B cell (primary cell): ENCODE measurements around the gene GLDN. TPM values are rescaled to one million over a fixed set of nuclear protein-coding genes. Genes with fewer than 3 reads are reported as not detected.

Experiments used
- ATAC-seq: fragments of 200-7000 bp; cut with Tn5 transposase; one replicate; pipeline ENCODE4 v1.10.0; 2021; ENCODE audit warnings: low read depth, mild to moderate bottlenecking, moderate number of reproducible peaks, moderate library complexity
- CTCF ChIA-PET: fragments of 350-600 bp; sonication (Branson Sonifier 250); formaldehyde crosslinking; loops from one replicate; lab custom pipeline; 2021; ENCODE audit warnings: antibody characterized with exemption, inconsistent platforms; lab: Charles Lee
- POLR2A ChIA-PET: fragments of 350-600 bp; sonication (Branson Sonifier 250); formaldehyde crosslinking; loops from one replicate; lab custom pipeline; 2021; ENCODE audit warnings: antibody characterized with exemption; lab: Charles Lee
- DNase-seq: peaks from one replicate; pipeline ENCODE4 v3.0.0; 2013
- H2AFZ ChIP-seq: 2 replicates; pipeline ENCODE4 v1.6.1; 2012; ENCODE audit warnings: mild to moderate bottlenecking, low read depth, low read length; ENCODE audit not compliant: insufficient read depth, poor library complexity, severe bottlenecking
- H3K27ac ChIP-seq, 2 donors: 1 replicate in 1 of 2; 2 replicates in 1 of 2; pipeline ENCODE4 v1.5.1; 2012 to 2013; ENCODE audit warnings: low read length in 2 of 2, mild to moderate bottlenecking in 2 of 2, moderate library complexity in 1 of 2
- H3K27me3 ChIP-seq, 4 experiments: fragments of 200-600 bp in 1 of 4; sonication (generic) in 1 of 4; replicated peaks in 1 of 4; 1 replicate in 2 of 4; 2 replicates in 2 of 4; pipeline versions ENCODE4 v1.6.1 to v1.7.0; 2013 to 2016; ENCODE audit warnings: low read length in 3 of 4, mild to moderate bottlenecking in 2 of 4, mixed read lengths in 1 of 4, moderate library complexity in 1 of 4; ENCODE audit not compliant: insufficient read depth in 4 of 4, control insufficient read depth in 3 of 4; ENCODE audit errors: control extremely low read depth in 1 of 4
- H3K36me3 ChIP-seq, 2 experiments: replicated peaks in 1 of 2; 1 replicate in 1 of 2; 2 replicates in 1 of 2; pipeline versions ENCODE4 v1.6.1 to v1.7.1; 2013; ENCODE audit warnings: low read length in 1 of 2; ENCODE audit not compliant: insufficient read depth in 2 of 2, control insufficient read depth in 1 of 2; ENCODE audit errors: control extremely low read depth in 1 of 2, extremely low read depth in 1 of 2
- H3K4me1 ChIP-seq, 2 donors: fragments of 200-600 bp in 1 of 2; sonication (generic) in 1 of 2; 1 replicate in 1 of 2; 2 replicates in 1 of 2; pipeline versions ENCODE4 v1.5.1 to v1.6.1; 2013 to 2017; ENCODE audit warnings: low read length in 2 of 2; ENCODE audit not compliant: control insufficient read depth in 2 of 2, insufficient read depth in 2 of 2
- H3K4me2 ChIP-seq: replicated peaks from 2 replicates; pipeline ENCODE3; 2012; ENCODE audit warnings: mild to moderate bottlenecking, low read depth, low read length; ENCODE audit not compliant: poor library complexity, severe bottlenecking
- H3K4me3 ChIP-seq, 5 experiments: fragments of 200-600 bp in 1 of 5; sonication (generic) in 1 of 5; 1 replicate in 3 of 5; 2 replicates in 2 of 5; pipeline versions ENCODE4 v1.5.1 to v1.7.0; 2011 to 2016; ENCODE audit warnings: low read length in 4 of 5, mild to moderate bottlenecking in 4 of 5, low read depth in 2 of 5, control low read depth in 1 of 5, moderate library complexity in 1 of 5; ENCODE audit not compliant: insufficient read depth in 1 of 5; ENCODE audit errors: control extremely low read depth in 1 of 5, extremely low read depth in 1 of 5
- H3K79me2 ChIP-seq: fragments of 200-600 bp; sonication (generic); one replicate; pipeline ENCODE4 v1.6.0; 2016; ENCODE audit warnings: low read length; ENCODE audit not compliant: control insufficient read depth, insufficient read depth
- H3K9ac ChIP-seq: fragments of 200-600 bp; sonication (generic); 2 replicates; pipeline ENCODE4 v1.6.1; 2017; ENCODE audit warnings: mild to moderate bottlenecking, low read length, moderate library complexity
- H3K9me3 ChIP-seq, 3 donors: one replicate each; pipeline versions ENCODE4 v1.6.1 to v1.7.1; 2013; ENCODE audit warnings: low read length in 2 of 3; ENCODE audit not compliant: control insufficient read depth in 2 of 3, insufficient read depth in 1 of 3; ENCODE audit errors: control extremely low read depth in 1 of 3
- H4K20me1 ChIP-seq: 2 replicates; pipeline ENCODE4 v1.6.0; 2012; ENCODE audit warnings: mild to moderate bottlenecking, low read length; ENCODE audit not compliant: insufficient read depth, control insufficient read depth, poor library complexity, severe bottlenecking
- H3K27ac Mint-ChIP-seq: one replicate; pipeline ENCODE4 v1.8.0; 2021; ENCODE audit warnings: mixed read lengths
- H3K27me3 Mint-ChIP-seq: one replicate; pipeline ENCODE4 v1.8.0; 2021; ENCODE audit warnings: mixed read lengths
- H3K4me1 Mint-ChIP-seq: one replicate; pipeline ENCODE4 v1.8.0; 2021; ENCODE audit warnings: mixed read lengths
- H3K4me3 Mint-ChIP-seq: one replicate; pipeline ENCODE4 v1.8.0; 2021; ENCODE audit warnings: mixed read lengths
- H3K9me3 Mint-ChIP-seq: one replicate; pipeline ENCODE4 v1.8.0; 2022; ENCODE audit warnings: mixed read lengths; ENCODE audit not compliant: insufficient read depth
- EZH2 ChIP-seq: IDR thresholded peaks from 2 replicates; pipeline ENCODE4 v1.6.1; 2012; ENCODE audit warnings: borderline replicate concordance, low read depth, mild to moderate bottlenecking, moderate library complexity, low read length; ENCODE audit not compliant: insufficient read depth, poor library complexity, severe bottlenecking
- WGBS: methylation state at CpG from one replicate; pipeline ENCODE4 v1.1.5; 2013; ENCODE audit warnings: missing lambda C conversion rate; ENCODE audit not compliant: insufficient coverage; 5-methylcytosine and 5-hydroxymethylcytosine counted together
- intact Hi-C: fragments of 100-400 bp; cut with micrococcal nuclease; formaldehyde crosslinking; loops from one replicate; pipeline ENCODE4 v1.10.0; 2022
- polyA plus RNA-seq: library from polyadenylated mRNA; depleted of rRNA; stranded (reverse); fragments of >200 nt; gene quantifications from 2 replicates; pipeline ENCODE4 v1.2.3, GENCODE V29; 2012
- total RNA-seq, 2 donors: library from RNA; stranded (reverse); fragments of 120-200 nt in 1 of 2; gene quantifications; 1 replicate in 1 of 2; 2 replicates in 1 of 2; pipeline versions ENCODE4 v1.2.3 to v1.2.4, GENCODE V29; 2013 to 2022
- TF ChIP-seq, protein P1 (sequence below): fragments of 200-600 bp; IDR thresholded peaks from one replicate; pipeline ENCODE4 v1.8.0; 2022; ENCODE audit warnings: antibody characterized with exemption, mild to moderate bottlenecking

GLDN gene
- total and polyA plus RNA-seq, 2 donors (not counting 1 experiment from before 2014, with no cell fraction given), result not detected

DNA sequence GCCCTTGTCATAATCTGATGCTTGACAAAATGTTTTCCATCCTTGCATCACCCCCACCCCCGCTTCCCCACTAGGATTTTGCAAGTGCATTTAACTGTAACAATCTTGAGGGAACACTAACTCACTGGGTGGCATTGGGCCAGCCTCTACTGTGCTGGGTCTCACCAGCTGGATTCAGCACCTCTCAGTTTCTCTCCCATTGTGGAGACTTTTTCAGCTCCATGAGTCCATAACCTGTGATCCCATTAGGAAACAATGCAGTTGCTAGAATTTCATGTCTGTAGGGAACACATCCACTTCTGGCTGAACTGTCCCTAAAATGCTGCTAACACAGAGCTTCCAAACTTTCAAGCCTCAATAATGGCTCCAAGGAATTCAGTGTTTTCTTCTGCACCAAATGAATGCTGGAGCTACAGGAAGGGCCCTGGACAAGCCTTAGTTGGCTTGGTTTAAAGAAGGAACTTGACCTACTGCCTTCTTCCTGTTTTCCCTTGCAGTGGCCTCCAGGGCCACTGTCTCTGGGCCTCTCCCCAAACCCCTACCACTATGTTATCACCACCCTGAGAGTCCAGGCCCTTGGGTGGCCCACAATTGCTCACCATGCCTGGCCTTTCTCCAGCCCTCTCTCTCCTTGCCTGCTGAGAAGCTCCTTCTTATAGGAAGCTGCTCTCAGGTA lies 18.7 kb upstream of the GLDN start:
- no peaks in the 10 kb centered on the region for H3K9me3 ChIP-seq
- H3K27ac Mint-ChIP-seq, result no peak overlapping the region
- no peak overlapping the region for H3K9ac ChIP-seq
- no peak for DNase-seq
- intact Hi-C loops, result no loop called here
- no peak overlapping the region for H3K27ac ChIP-seq
- no peak overlapping the region for H3K4me3 Mint-ChIP-seq
- H3K9me3 Mint-ChIP-seq, result no peaks in the 10 kb centered on the region
- ChIA-PET CTCF (no interaction called here), POLR2A (no interaction called here)
- peaks cover 0 to 2% (median 1%) of the 10 kb centered on the region in 4 experiments for H3K27me3 ChIP-seq
- H3K36me3 ChIP-seq, result no peaks in the 10 kb centered on the region
- ATAC-seq, result no peak
- no peak overlapping the region for H3K4me2 ChIP-seq
- H4K20me1 ChIP-seq, result no peaks in the 10 kb centered on the region
- no peaks in the 10 kb centered on the region for H3K4me1 ChIP-seq
- no peak overlapping the region for H3K4me3 ChIP-seq
- H3K27me3 Mint-ChIP-seq, result peaks cover 3% of the 10 kb centered on the region
- TF ChIP-seq EZH2, result no peak
- TF ChIP-seq, protein P1, sequence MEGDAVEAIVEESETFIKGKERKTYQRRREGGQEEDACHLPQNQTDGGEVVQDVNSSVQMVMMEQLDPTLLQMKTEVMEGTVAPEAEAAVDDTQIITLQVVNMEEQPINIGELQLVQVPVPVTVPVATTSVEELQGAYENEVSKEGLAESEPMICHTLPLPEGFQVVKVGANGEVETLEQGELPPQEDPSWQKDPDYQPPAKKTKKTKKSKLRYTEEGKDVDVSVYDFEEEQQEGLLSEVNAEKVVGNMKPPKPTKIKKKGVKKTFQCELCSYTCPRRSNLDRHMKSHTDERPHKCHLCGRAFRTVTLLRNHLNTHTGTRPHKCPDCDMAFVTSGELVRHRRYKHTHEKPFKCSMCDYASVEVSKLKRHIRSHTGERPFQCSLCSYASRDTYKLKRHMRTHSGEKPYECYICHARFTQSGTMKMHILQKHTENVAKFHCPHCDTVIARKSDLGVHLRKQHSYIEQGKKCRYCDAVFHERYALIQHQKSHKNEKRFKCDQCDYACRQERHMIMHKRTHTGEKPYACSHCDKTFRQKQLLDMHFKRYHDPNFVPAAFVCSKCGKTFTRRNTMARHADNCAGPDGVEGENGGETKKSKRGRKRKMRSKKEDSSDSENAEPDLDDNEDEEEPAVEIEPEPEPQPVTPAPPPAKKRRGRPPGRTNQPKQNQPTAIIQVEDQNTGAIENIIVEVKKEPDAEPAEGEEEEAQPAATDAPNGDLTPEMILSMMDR, result no peak
- H2AFZ ChIP-seq, result no peak overlapping the region
- 100% methylated on average over 1 of the region's 1 CpG for WGBS
- no peaks in the 10 kb centered on the region for H3K79me2 ChIP-seq
- no peaks in the 10 kb centered on the region for H3K4me1 Mint-ChIP-seq

DNA sequence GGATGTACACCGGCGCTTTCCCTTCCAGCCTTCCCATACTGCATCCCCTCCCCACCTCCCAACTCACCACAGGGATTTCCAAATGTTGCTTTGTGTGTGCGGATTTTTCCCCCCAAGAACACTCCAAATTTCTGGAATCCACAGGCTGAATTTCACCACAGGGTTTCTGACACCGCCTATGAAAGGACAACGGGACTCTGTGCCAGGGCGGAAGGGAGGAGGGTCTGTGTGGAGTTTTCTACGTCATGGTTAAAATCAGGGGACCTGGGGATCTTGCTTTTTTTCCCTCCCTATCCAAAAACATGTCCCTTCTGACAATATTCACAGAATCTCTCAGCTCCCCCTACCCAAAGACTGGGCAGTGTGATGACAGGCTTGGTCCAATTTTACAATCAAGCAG lies 17.7 kb upstream of the GLDN start:
- Histone ChIP-seq H3K4me3 (no peak overlapping the region), H3K27ac (no peak overlapping the region), H4K20me1 (no peaks in the 10 kb centered on the region), H3K9me3 (peaks cover 0 to under 1% (median 0%) of the 10 kb centered on the region in 3 donors), H3K9ac (no peak overlapping the region), H3K4me1 (no peaks in the 10 kb centered on the region), H2AFZ (no peak overlapping the region), H3K36me3 (no peaks in the 10 kb centered on the region), H3K4me2 (no peak overlapping the region), H3K27me3 (peaks cover 0 to 2% (median 1%) of the 10 kb centered on the region in 4 experiments), H3K79me2 (no peaks in the 10 kb centered on the region)
- intact Hi-C loops, result no loop called here
- ChIA-PET POLR2A (no interaction called here), CTCF (no interaction called here)
- Mint-ChIP-seq H3K4me3 (no peak overlapping the region), H3K4me1 (no peaks in the 10 kb centered on the region), H3K27ac (no peak overlapping the region), H3K9me3 (no peaks in the 10 kb centered on the region), H3K27me3 (peaks cover 3% of the 10 kb centered on the region)
- TF ChIP-seq, protein P1, result no peak
- TF ChIP-seq EZH2, result no peak
- no peak for DNase-seq
- WGBS, result no CpG with 5 or more reads among the region's 7 CpGs
- no peak for ATAC-seq
